H1 (cell line): Measurements from ENCODE around the gene CUX1.

Experiments
- ATF2 ChIP-seq: IDR thresholded peaks from 2 replicates; pipeline ENCODE4 v1.6.1; 2012; ENCODE audit warnings: low read length, inconsistent platforms
- BACH1 ChIP-seq: IDR thresholded peaks from 2 replicates; pipeline ENCODE4 v1.6.1; 2012; ENCODE audit warnings: low read length, improper control_type of control experiment
- CEBPB ChIP-seq: IDR thresholded peaks from 2 replicates; pipeline ENCODE4 v1.6.1; 2012; ENCODE audit warnings: low read depth, low read length
- CTCF ChIP-seq, 3 experiments: IDR thresholded peaks; 1 replicate in 2 of 3; 2 replicates in 1 of 3; pipeline versions ENCODE4 v1.5.1 to v1.6.1; 2011; ENCODE audit warnings: low read length in 3 of 3, mild to moderate bottlenecking in 3 of 3, inconsistent platforms in 2 of 3, low read depth in 1 of 3, moderate library complexity in 1 of 3; ENCODE audit not compliant: insufficient read depth in 1 of 3; ENCODE audit errors: control extremely low read depth in 1 of 3
- EZH2 ChIP-seq: fragments of 200-600 bp; sonication (generic); IDR thresholded peaks from 2 replicates; pipeline ENCODE4 v1.7.1; 2012; ENCODE audit warnings: low read depth, mild to moderate bottlenecking, moderate library complexity, low read length, inconsistent platforms; ENCODE audit not compliant: severe bottlenecking
- MAFK ChIP-seq: IDR thresholded peaks from 2 replicates; pipeline ENCODE4 v1.6.1; 2012; ENCODE audit warnings: low read depth, mild to moderate bottlenecking, improper control_type of control experiment, low read length
- YY1 ChIP-seq: IDR thresholded peaks from 2 replicates; pipeline ENCODE4 v1.6.1; 2011; ENCODE audit warnings: low read depth, mild to moderate bottlenecking, low read length

- TF ChIP-seq CTCF (IDR thresholded peaks at IDR 0.05; ENCODE audit: control extremely low read depth in 1 of 3, insufficient read depth in 1 of 3, low read depth in 1 of 3, low read length in 3 of 3): no peak
- TF ChIP-seq CEBPB: no peak
- no peak for TF ChIP-seq EZH2
- TF ChIP-seq MAFK: no peak
- no peak for TF ChIP-seq BACH1
- TF ChIP-seq ATF2: no peak
- no peak for TF ChIP-seq YY1
Observed at GRCh38 chr7:102251531-102252365, 434.3 kb downstream of the CUX1 start.
